ENCODE data around the gene NELFE.
"Not testable (repeated sequence)": the region's sequence is repeated elsewhere in the genome, so short reads cannot be mapped to it uniquely, and the experiment has no call there.

Gene NELFE

DNA sequence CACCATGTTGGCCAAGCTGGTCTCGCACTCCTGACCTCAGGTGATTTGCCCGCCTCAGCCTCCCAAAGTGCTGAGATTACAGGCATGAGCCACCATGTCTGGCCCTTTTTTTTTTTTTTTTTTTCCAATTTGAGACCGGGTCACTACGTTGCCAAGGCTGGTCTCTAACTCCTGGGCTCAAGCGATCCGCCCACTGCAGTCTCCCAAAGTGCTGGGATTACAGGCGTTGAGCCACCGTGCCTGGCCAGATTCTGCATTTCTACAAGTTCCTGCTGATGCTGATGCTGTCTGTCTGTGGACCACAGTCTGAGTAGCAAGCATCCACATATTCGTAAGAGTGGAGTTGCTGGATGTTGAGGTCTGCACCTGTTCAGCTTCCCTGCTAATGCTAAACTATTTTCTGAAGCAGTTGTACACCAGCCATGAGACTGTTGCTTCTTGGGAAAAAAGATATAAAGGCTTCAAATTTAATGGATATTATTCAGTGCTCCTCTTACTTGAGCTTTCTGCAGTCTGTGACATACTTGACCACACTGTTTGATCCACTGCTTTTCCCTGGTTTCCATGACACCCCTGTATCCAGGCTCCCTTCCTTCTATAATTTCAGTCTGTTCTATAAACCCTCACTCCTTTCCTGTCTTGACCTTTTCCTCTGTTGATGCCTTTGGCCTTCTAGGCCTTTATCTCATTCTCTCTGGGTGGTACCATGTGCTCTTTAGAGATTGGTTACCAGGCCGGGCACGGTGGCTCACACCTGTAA, 46.8 kb downstream of the NELFE start:
- DNase-seq: no peak

DNA sequence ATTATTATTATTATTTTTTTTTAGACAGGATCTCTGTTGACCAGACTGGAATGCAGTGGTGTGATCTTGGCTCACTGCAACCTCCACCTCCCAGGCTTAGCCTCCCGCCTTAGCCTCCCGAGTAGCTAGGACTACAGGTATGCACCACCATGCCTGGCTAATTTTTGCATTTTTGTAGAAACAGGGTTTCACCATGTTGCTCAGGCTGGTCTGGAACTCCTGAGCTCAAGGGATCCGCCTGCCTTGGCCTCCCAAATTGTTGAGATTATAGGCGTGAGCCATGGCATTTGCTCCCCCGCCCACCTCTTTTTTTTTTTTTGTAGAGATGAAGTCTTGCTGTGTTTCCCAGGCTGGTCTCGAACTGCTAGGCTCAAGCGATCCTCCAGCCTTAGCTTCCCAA, 49.5 kb downstream of the NELFE start:
- DNase-seq: not testable (repeated sequence)

- DNase-seq: no peak
Observed at GRCh38 chr6:31908791-31909190, 50.0 kb downstream of the NELFE start.

GRCh38 chr6:31908255-31908654, 50.5 kb downstream of the NELFE start:
- DNase-seq: not testable (repeated sequence)

- no peak for DNase-seq
Observed at GRCh38 chr6:31907158-31907813, 51.5 kb downstream of the NELFE start.

- not testable (repeated sequence) for DNase-seq
Observed at GRCh38 chr6:31906727-31907126, 52.0 kb downstream of the NELFE start.

GRCh38 chr6:31906122-31906521, 52.6 kb downstream of the NELFE start:
- no peak for DNase-seq

- DNase-seq: no peak
Observed at GRCh38 chr6:31905041-31905440, 53.7 kb downstream of the NELFE start.

GRCh38 chr6:31903957-31904356, 54.8 kb downstream of the NELFE start:
- DNase-seq: no peak

All from activated CD4-positive, alpha-beta T cell treated with anti-CD3 and anti-CD28 coated beads, Interleukin-2, amount 50 U/mL, for 1 hour (primary cell).